ACC112 (cell line): ENCODE data around the gene ARPC1A.

Experiments used
- H2AFZ ChIP-seq: fragments of 200-600 bp; sonication (generic); one replicate; pipeline ENCODE4 v1.6.0; 2017; ENCODE audit warnings: antibody characterized with exemption, low read length; ENCODE audit not compliant: unreplicated experiment
- H3K27ac ChIP-seq: fragments of 200-600 bp; sonication (generic); 2 replicates; pipeline ENCODE4 v1.5.1; 2014; ENCODE audit warnings: low read depth, mild to moderate bottlenecking, antibody characterized with exemption, low read length, moderate library complexity
- H3K27me3 ChIP-seq: fragments of 200-600 bp; sonication (generic); 2 replicates; pipeline ENCODE4 v1.6.1; 2014; ENCODE audit warnings: mild to moderate bottlenecking, antibody characterized with exemption, low read length, moderate library complexity, mixed read lengths; ENCODE audit not compliant: insufficient read depth
- H3K36me3 ChIP-seq: fragments of 200-600 bp; sonication (generic); 2 replicates; pipeline ENCODE4 v1.6.1; 2016; ENCODE audit warnings: mild to moderate bottlenecking, antibody characterized with exemption, low read length, moderate library complexity, mixed read lengths; ENCODE audit not compliant: insufficient read depth
- H3K4me1 ChIP-seq: fragments of 200-600 bp; sonication (generic); one replicate; pipeline ENCODE4 v1.6.1; 2016; ENCODE audit warnings: low read length, mixed read lengths; ENCODE audit not compliant: insufficient read depth, unreplicated experiment, control insufficient read depth
- H3K4me3 ChIP-seq: fragments of 200-600 bp; sonication (generic); 2 replicates; pipeline ENCODE4 v1.5.1; 2014; ENCODE audit warnings: mild to moderate bottlenecking, low read depth, low read length
- H3K79me2 ChIP-seq: fragments of 200-600 bp; sonication (generic); one replicate; pipeline ENCODE4 v1.6.0; 2016; ENCODE audit warnings: low read length; ENCODE audit not compliant: control insufficient read depth, unreplicated experiment, insufficient read depth

ARPC1A gene

GRCh38 chr7:99389772-99390171 is 64.1 kb downstream of the ARPC1A start:
- H3K4me1 ChIP-seq: no peaks in the 10 kb centered on the region
- no peaks in the 10 kb centered on the region for H3K27me3 ChIP-seq
- H3K4me3 ChIP-seq: no peak overlapping the region
- H3K36me3 ChIP-seq: peaks cover 21% of the 10 kb centered on the region
- H3K27ac ChIP-seq: no peak overlapping the region
- H3K79me2 ChIP-seq: peaks cover 4% of the 10 kb centered on the region
- no peak overlapping the region for H2AFZ ChIP-seq

- H3K27ac ChIP-seq: no peak overlapping the region
- no peaks in the 10 kb centered on the region for H3K79me2 ChIP-seq
- no peak overlapping the region for H2AFZ ChIP-seq
- no peaks in the 10 kb centered on the region for H3K4me1 ChIP-seq
- H3K36me3 ChIP-seq: peaks cover 26% of the 10 kb centered on the region
- no peak overlapping the region for H3K4me3 ChIP-seq
- H3K27me3 ChIP-seq: no peaks in the 10 kb centered on the region
Measured at GRCh38 chr7:99390941-99391602, 65.4 kb downstream of the ARPC1A start.

DNA sequence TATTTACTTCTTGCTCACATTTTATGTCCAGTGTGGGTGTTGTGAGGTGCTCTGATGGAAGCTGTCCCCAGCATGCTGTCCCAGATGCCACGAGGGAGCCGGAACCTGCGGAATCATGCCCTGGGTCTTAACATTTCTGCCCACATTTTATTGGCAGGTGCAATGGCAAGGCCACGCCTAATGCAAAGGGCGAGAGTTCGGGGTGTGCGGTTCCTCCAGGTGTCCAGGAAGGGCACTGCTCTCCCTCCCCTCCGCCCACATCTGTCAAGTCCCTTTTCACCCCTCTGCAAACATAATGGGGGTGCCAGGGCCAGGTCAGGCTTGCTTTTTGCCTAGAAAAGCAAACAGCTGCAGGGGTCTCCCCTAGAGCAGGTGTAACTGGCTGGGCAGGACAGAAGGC is 66.3 kb downstream of the ARPC1A start:
- Histone ChIP-seq H3K27ac (no peak overlapping the region), H3K27me3 (no peaks in the 10 kb centered on the region), H3K36me3 (peaks cover 26% of the 10 kb centered on the region), H2AFZ (no peak overlapping the region), H3K79me2 (no peaks in the 10 kb centered on the region), H3K4me3 (no peak overlapping the region), H3K4me1 (no peaks in the 10 kb centered on the region)

DNA sequence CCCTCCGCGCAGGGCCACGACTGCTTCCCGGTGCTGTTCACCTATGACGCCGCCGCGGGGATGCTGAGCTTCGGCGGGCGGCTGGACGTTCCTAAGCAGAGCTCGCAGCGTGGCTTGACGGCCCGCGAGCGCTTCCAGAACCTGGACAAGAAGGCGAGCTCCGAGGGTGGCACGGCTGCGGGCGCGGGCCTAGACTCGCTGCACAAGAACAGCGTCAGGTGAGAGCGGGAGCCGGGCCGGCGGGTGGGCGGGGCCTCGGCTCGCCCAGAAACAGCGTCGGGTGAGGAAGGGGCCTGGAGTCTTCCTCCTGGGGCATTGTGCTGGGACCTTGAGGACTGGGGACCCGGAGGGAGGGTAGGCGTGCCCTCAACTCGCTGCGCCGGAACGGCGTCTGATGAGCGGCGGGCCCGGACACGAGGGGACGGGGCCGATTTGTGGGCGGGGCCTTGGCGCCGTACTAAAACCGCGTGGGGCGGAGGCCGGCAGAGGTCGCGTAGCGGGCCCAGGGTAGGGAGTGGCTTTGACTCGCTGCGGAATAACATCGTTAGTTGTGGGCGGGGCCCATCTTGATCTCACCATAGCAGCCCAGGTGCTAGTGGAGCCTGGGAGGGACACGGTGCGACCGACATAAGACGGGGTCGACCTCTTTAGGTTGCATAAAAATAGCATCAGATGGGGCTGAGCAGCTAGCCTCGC is 67.1 kb downstream of the ARPC1A start:
- Histone ChIP-seq H3K79me2 (no peaks in the 10 kb centered on the region), H3K27ac (no peak overlapping the region), H3K36me3 (peaks cover 26% of the 10 kb centered on the region), H3K4me1 (no peaks in the 10 kb centered on the region), H2AFZ (no peak overlapping the region), H3K27me3 (no peaks in the 10 kb centered on the region), H3K4me3 (no peak overlapping the region)

- no peaks in the 10 kb centered on the region for H3K79me2 ChIP-seq
- H3K4me1 ChIP-seq: no peaks in the 10 kb centered on the region
- no peak overlapping the region for H3K4me3 ChIP-seq
- no peaks in the 10 kb centered on the region for H3K27me3 ChIP-seq
- H3K27ac ChIP-seq: no peak overlapping the region
- H2AFZ ChIP-seq: no peak overlapping the region
- H3K36me3 ChIP-seq: peaks cover 25% of the 10 kb centered on the region
Measured at GRCh38 chr7:99393355-99394187, 67.9 kb downstream of the ARPC1A start.

GRCh38 chr7:99394188-99394502 is 68.4 kb downstream of the ARPC1A start:
- H3K4me3 ChIP-seq: no peak overlapping the region
- peaks cover 30% of the 10 kb centered on the region for H3K36me3 ChIP-seq
- no peaks in the 10 kb centered on the region for H3K27me3 ChIP-seq
- H3K4me1 ChIP-seq: no peaks in the 10 kb centered on the region
- H3K27ac ChIP-seq: no peak overlapping the region
- H2AFZ ChIP-seq: no peak overlapping the region
- H3K79me2 ChIP-seq: no peaks in the 10 kb centered on the region

GRCh38 chr7:99395616-99396327 is 70.1 kb downstream of the ARPC1A start:
- H3K4me1 ChIP-seq: no peaks in the 10 kb centered on the region
- H3K79me2 ChIP-seq: no peaks in the 10 kb centered on the region
- no peaks in the 10 kb centered on the region for H3K27me3 ChIP-seq
- no peak overlapping the region for H3K4me3 ChIP-seq
- peaks cover 38% of the 10 kb centered on the region; the same call in 1 of the 2 replicates for H3K36me3 ChIP-seq
- no peak overlapping the region for H2AFZ ChIP-seq
- no peak overlapping the region for H3K27ac ChIP-seq

GRCh38 chr7:99396418-99397296 is 71.0 kb downstream of the ARPC1A start:
- Histone ChIP-seq H2AFZ (no peak overlapping the region), H3K27ac (no peak overlapping the region), H3K4me1 (no peaks in the 10 kb centered on the region), H3K4me3 (no peak overlapping the region), H3K79me2 (no peaks in the 10 kb centered on the region), H3K27me3 (no peaks in the 10 kb centered on the region), H3K36me3 (peaks cover 33% of the 10 kb centered on the region; the same call in 1 of the 2 replicates)

- Histone ChIP-seq H3K27ac (no peak overlapping the region), H3K4me1 (no peaks in the 10 kb centered on the region)
Measured at GRCh38 chr7:99397297-99397983, 71.7 kb downstream of the ARPC1A start.

More at GRCh38 chr7:99397297-99397983, 71.7 kb downstream of the ARPC1A start:
- H3K4me3 ChIP-seq: no peak overlapping the region
- H3K27me3 ChIP-seq: no peaks in the 10 kb centered on the region
- no peak overlapping the region for H2AFZ ChIP-seq
- no peaks in the 10 kb centered on the region for H3K79me2 ChIP-seq
- peaks cover 33% of the 10 kb centered on the region; the same call in 1 of the 2 replicates for H3K36me3 ChIP-seq
